IMR-90 (cell line): ENCODE data around the gene KCNMA1. TPM values are rescaled to one million over a fixed set of nuclear protein-coding genes. Genes with fewer than 3 reads are reported as not detected.

Source experiments
- ATAC-seq: fragments of 200-7000 bp; cut with Tn5 transposase; 2 replicates; pipeline ENCODE4 v1.9.1; 2020; ENCODE audit warnings: low read depth, mild to moderate bottlenecking, moderate library complexity
- BruUV-seq: library from RNA; stranded (reverse); fragments of 400-500 nt; replicated peaks from 2 replicates; lab custom pipeline; 2021; lab: Mats Ljungman, UMichigan
- CTCF ChIA-PET: fragments of 300-600 bp; formaldehyde crosslinking; extraction: SDS; loops from one replicate; lab custom pipeline; 2021; ENCODE audit warnings: antibody characterized with exemption; lab: Yijun Ruan, JAX
- POLR2A ChIA-PET: fragments of 300-600 bp; sonication (Branson Sonifier 250); formaldehyde crosslinking; loops from one replicate; lab custom pipeline; 2022; ENCODE audit warnings: antibody characterized with exemption; ENCODE audit not compliant: unreplicated experiment; lab: Charles Lee
- DNase-seq: peaks from one replicate; pipeline ENCODE4 v3.0.0; 2013
- H2AFZ ChIP-seq: replicated peaks from 2 replicates; pipeline ENCODE3; 2013; ENCODE audit warnings: low read length, mild to moderate bottlenecking; ENCODE audit not compliant: poor library complexity
- H2AK5ac ChIP-seq: 2 replicates; pipeline ENCODE4 v1.6.1; 2013; ENCODE audit warnings: low read depth, low read length, inconsistent platforms
- H2AK9ac ChIP-seq: replicated peaks from 2 replicates; pipeline ENCODE3; 2013; ENCODE audit warnings: mild to moderate bottlenecking, low read depth, low read length, moderate library complexity; ENCODE audit not compliant: poor library complexity
- H2BK120ac ChIP-seq: 2 replicates; pipeline ENCODE4 v1.6.1; 2013; ENCODE audit warnings: low read depth, low read length, inconsistent platforms
- H2BK15ac ChIP-seq: 3 replicates; pipeline ENCODE4 v1.6.1; 2013; ENCODE audit warnings: low read depth, low read length, inconsistent platforms
- H2BK20ac ChIP-seq: 2 replicates; pipeline ENCODE4 v1.6.1; 2013; ENCODE audit warnings: low read depth, mild to moderate bottlenecking, inconsistent platforms, low read length, moderate library complexity
- H2BK5ac ChIP-seq: 2 replicates; pipeline ENCODE4 v1.6.1; 2013; ENCODE audit warnings: mild to moderate bottlenecking, low read depth, low read length, inconsistent platforms; ENCODE audit not compliant: poor library complexity, severe bottlenecking
- H3K14ac ChIP-seq: replicated peaks from 2 replicates; pipeline ENCODE4 v1.6.1; 2013; ENCODE audit warnings: low read depth, low read length, inconsistent platforms
- H3K18ac ChIP-seq: 2 replicates; pipeline ENCODE4 v1.6.1; 2013; ENCODE audit warnings: low read depth, low read length, control low read depth
- H3K23ac ChIP-seq: 2 replicates; pipeline ENCODE4 v1.6.1; 2013; ENCODE audit warnings: low read depth, low read length, inconsistent platforms
- H3K27ac ChIP-seq: 2 replicates; pipeline ENCODE4 v1.5.1; 2013; ENCODE audit warnings: mild to moderate bottlenecking, control low read depth, low read length; ENCODE audit not compliant: insufficient read depth
- H3K27me3 ChIP-seq: 2 replicates; pipeline ENCODE4 v1.6.1; 2013; ENCODE audit warnings: low read length; ENCODE audit not compliant: control insufficient read depth, insufficient read depth
- H3K36me3 ChIP-seq: 2 replicates; pipeline ENCODE4 v1.6.1; 2013; ENCODE audit warnings: low read length, mixed read lengths; ENCODE audit not compliant: control insufficient read depth, insufficient read depth
- H3K4ac ChIP-seq: 2 replicates; pipeline ENCODE4 v1.6.1; 2013; ENCODE audit warnings: low read depth, low read length, inconsistent platforms
- H3K4me1 ChIP-seq: 2 replicates; pipeline ENCODE4 v1.6.1; 2013; ENCODE audit warnings: low read length, mixed read lengths; ENCODE audit not compliant: control insufficient read depth, insufficient read depth
- H3K4me2 ChIP-seq: 2 replicates; pipeline ENCODE4 v1.6.1; 2013; ENCODE audit warnings: low read depth, mild to moderate bottlenecking, control low read depth, low read length, moderate library complexity
- H3K4me3 ChIP-seq: 2 replicates; pipeline ENCODE4 v1.5.1; 2013; ENCODE audit warnings: low read depth, mild to moderate bottlenecking, control low read depth, low read length, moderate library complexity; ENCODE audit not compliant: insufficient read depth
- H3K56ac ChIP-seq: 2 replicates; pipeline ENCODE4 v1.6.1; 2013; ENCODE audit warnings: low read length, inconsistent platforms; ENCODE audit not compliant: insufficient read depth; ENCODE audit errors: extremely low read depth
- H3K79me1 ChIP-seq, 2 experiments: 2 replicates each; pipeline ENCODE4 v1.6.1; 2013; ENCODE audit warnings: low read length in 2 of 2, inconsistent platforms in 1 of 2, low read depth in 1 of 2
- H3K9ac ChIP-seq: 2 replicates; pipeline ENCODE4 v1.6.1; 2013; ENCODE audit warnings: low read depth, low read length, control low read depth
- H3K9me1 ChIP-seq: 2 replicates; pipeline ENCODE4 v1.6.1; 2013; ENCODE audit warnings: low read length, inconsistent platforms; ENCODE audit not compliant: insufficient read depth
- H3K9me3 ChIP-seq: 2 replicates; pipeline ENCODE4 v1.6.1; 2013; ENCODE audit warnings: low read length; ENCODE audit not compliant: control insufficient read depth, insufficient read depth
- H4K20me1 ChIP-seq: 2 replicates; pipeline ENCODE4 v1.6.1; 2013; ENCODE audit warnings: low read length, inconsistent platforms; ENCODE audit not compliant: insufficient read depth
- H4K5ac ChIP-seq: 2 replicates; pipeline ENCODE4 v1.6.1; 2013; ENCODE audit warnings: mild to moderate bottlenecking, low read depth, low read length, control low read depth
- H4K8ac ChIP-seq, 2 experiments: 2 replicates each; pipeline ENCODE4 v1.6.1; 2013; ENCODE audit warnings: low read depth in 2 of 2, low read length in 2 of 2, control low read depth in 1 of 2, inconsistent platforms in 1 of 2
- H4K91ac ChIP-seq: 2 replicates; pipeline ENCODE4 v1.6.1; 2013; ENCODE audit warnings: low read depth, low read length, inconsistent platforms; ENCODE audit not compliant: insufficient read depth
- CEBPB ChIP-seq: IDR thresholded peaks from 2 replicates; pipeline ENCODE4 v1.6.1; 2012; ENCODE audit warnings: low read depth, low read length, improper control_type of control experiment
- CHD1 ChIP-seq: IDR thresholded peaks from 2 replicates; pipeline ENCODE4 v1.6.1; 2012; ENCODE audit warnings: low read depth, low read length, improper control_type of control experiment
- ELK1 ChIP-seq: fragments of 150-350 bp; IDR thresholded peaks from 2 replicates; pipeline ENCODE4 v1.6.1; 2016; ENCODE audit warnings: low read depth, mild to moderate bottlenecking, low read length, moderate library complexity, borderline replicate concordance
- FOS ChIP-seq: fragments of 150-350 bp; IDR thresholded peaks from 2 replicates; pipeline ENCODE4 v1.6.1; 2016; ENCODE audit warnings: low read depth, low read length
- MAFK ChIP-seq: IDR thresholded peaks from 2 replicates; pipeline ENCODE4 v1.6.1; 2012; ENCODE audit warnings: low read depth, low read length, improper control_type of control experiment
- MAZ ChIP-seq: IDR thresholded peaks from 2 replicates; pipeline ENCODE4 v1.6.1; 2012; ENCODE audit warnings: low read depth, mild to moderate bottlenecking, low read length, improper control_type of control experiment, moderate library complexity, borderline replicate concordance
- MXI1 ChIP-seq: IDR thresholded peaks from 2 replicates; pipeline ENCODE4 v1.6.1; 2012; ENCODE audit warnings: low read depth, mild to moderate bottlenecking, low read length, moderate library complexity, borderline replicate concordance
- NFE2L2 ChIP-seq: fragments of 150-350 bp; IDR thresholded peaks from 2 replicates; pipeline ENCODE4 v1.6.1; 2016; ENCODE audit warnings: low read depth, mild to moderate bottlenecking, low read length
- POLR2A ChIP-seq: IDR thresholded peaks from 2 replicates; pipeline ENCODE4 v1.6.1; 2012; ENCODE audit warnings: mild to moderate bottlenecking, low read depth, low read length
- RAD21 ChIP-seq: IDR thresholded peaks from 2 replicates; pipeline ENCODE4 v1.6.1; 2012; ENCODE audit warnings: low read length, improper control_type of control experiment
- WGBS, 2 experiments: methylation state at CpG; one replicate each; pipeline versions ENCODE4 v1.1.5 to v1.1.7; 2013; ENCODE audit warnings: missing lambda C conversion rate in 2 of 2; ENCODE audit not compliant: insufficient read length in 1 of 2; ENCODE audit errors: extremely low coverage in 2 of 2; 5-methylcytosine and 5-hydroxymethylcytosine counted together
- dilution Hi-C: fragments of 300-500 bp; cut with HindIII; formaldehyde crosslinking; loops from one replicate; pipeline ENCODE4 v1.14.3; 2018; ENCODE audit warnings: low sequenced_read_pairs; ENCODE audit not compliant: unreplicated experiment
- in situ Hi-C: fragments of 300-500 bp; cut with MboI; formaldehyde crosslinking; loops from 3 replicates; pipeline ENCODE4 v1.14.3; 2019; ENCODE audit warnings: low sequenced_read_pairs, inconsistent platforms, mixed read lengths
- intact Hi-C: fragments of 100-400 bp; cut with micrococcal nuclease; formaldehyde crosslinking; loops from 2 replicates; pipeline ENCODE4 v1.10.0; 2022
- polyA plus RNA-seq, 3 experiments: library from polyadenylated mRNA; depleted of rRNA; stranded (reverse); fragments of >200 nt; gene quantifications; 2 replicates each; pipeline ENCODE4 v1.2.3, GENCODE V29; 2012; ENCODE audit warnings: low replicate concordance in 1 of 3
- total RNA-seq: library from RNA; depleted of rRNA; stranded (reverse); fragments of >200 nt; gene quantifications from 2 replicates; pipeline ENCODE4 v1.2.3, GENCODE V29; 2012
- TF ChIP-seq, protein P1 (sequence below): conservative IDR thresholded peaks from 2 replicates; pipeline ENCODE4 v1.5.1; 2012; ENCODE audit warnings: mild to moderate bottlenecking, low read depth, low read length, improper control_type of control experiment
- TF ChIP-seq, protein P2 (sequence below): fragments of 150-350 bp; IDR thresholded peaks from 2 replicates; pipeline ENCODE4 v1.6.1; 2017; ENCODE audit warnings: mild to moderate bottlenecking, antibody characterized with exemption, low read length, low read depth

KCNMA1 gene
- total and polyA plus RNA-seq, 2 of the 4 experiments (the other 2 are of a cell fraction): 25.6 to 29.6 TPM

DNA sequence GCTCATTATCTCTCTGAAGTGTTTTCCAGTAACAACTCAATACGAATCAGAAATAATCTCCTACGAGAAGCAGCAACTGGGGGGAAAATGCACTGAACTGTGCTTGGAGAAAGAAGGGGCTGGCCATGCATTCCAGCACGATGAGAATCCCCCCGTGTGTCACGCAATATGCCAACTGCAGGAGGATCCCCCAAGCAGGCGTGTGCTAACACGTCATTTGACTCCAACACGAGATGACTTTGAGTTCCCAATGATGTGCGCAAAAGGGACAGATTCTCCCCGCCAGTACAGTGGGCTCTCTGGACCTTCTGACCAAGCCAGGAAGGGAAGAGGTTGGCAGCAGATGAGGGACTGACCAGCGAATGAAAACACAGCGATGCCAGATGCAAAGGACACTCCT lies 105.5 kb downstream of the KCNMA1 start (continued):
- TF ChIP-seq MXI1: no peak

- dilution Hi-C loops: no loop called here
- TF ChIP-seq POLR2A: 0 out of 2 replicates have a peak, but pooled peaks have one; percentile 33
- TF ChIP-seq MXI1: peak; percentile 86
- TF ChIP-seq, protein P1, sequence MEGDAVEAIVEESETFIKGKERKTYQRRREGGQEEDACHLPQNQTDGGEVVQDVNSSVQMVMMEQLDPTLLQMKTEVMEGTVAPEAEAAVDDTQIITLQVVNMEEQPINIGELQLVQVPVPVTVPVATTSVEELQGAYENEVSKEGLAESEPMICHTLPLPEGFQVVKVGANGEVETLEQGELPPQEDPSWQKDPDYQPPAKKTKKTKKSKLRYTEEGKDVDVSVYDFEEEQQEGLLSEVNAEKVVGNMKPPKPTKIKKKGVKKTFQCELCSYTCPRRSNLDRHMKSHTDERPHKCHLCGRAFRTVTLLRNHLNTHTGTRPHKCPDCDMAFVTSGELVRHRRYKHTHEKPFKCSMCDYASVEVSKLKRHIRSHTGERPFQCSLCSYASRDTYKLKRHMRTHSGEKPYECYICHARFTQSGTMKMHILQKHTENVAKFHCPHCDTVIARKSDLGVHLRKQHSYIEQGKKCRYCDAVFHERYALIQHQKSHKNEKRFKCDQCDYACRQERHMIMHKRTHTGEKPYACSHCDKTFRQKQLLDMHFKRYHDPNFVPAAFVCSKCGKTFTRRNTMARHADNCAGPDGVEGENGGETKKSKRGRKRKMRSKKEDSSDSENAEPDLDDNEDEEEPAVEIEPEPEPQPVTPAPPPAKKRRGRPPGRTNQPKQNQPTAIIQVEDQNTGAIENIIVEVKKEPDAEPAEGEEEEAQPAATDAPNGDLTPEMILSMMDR: no peak
- TF ChIP-seq CEBPB: no peak
- no peak for TF ChIP-seq CHD1
- TF ChIP-seq MAFK: no peak; the same call in 1 of the 2 replicates
- peak; percentile 34; the same call in 1 of the 2 replicates for TF ChIP-seq MAZ
- TF ChIP-seq RAD21: peak; percentile 29
- peak; percentile 93 for TF ChIP-seq NFE2L2
- TF ChIP-seq FOS: peak; percentile 86
- no peak for TF ChIP-seq ELK1
- TF ChIP-seq, protein P2, sequence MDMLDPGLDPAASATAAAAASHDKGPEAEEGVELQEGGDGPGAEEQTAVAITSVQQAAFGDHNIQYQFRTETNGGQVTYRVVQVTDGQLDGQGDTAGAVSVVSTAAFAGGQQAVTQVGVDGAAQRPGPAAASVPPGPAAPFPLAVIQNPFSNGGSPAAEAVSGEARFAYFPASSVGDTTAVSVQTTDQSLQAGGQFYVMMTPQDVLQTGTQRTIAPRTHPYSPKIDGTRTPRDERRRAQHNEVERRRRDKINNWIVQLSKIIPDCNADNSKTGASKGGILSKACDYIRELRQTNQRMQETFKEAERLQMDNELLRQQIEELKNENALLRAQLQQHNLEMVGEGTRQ: peak; percentile 42; the same call in 1 of the 2 replicates
Observed at GRCh38 chr10:77531441-77532001, 106.1 kb downstream of the KCNMA1 start.

More at GRCh38 chr10:77531441-77532001, 106.1 kb downstream of the KCNMA1 start:
- 4% methylated on average over 8 of the region's 10 CpGs; no CpG with 5 or more reads in 1 of the 2 experiments for WGBS, 2 experiments
- Histone ChIP-seq H3K4me3 (no peak overlapping the region), H3K79me1 (peaks cover 0 to 35% of the 10 kb centered on the region in 2 experiments; a peak in 2 of 4 replicates), H4K20me1 (no peaks in the 10 kb centered on the region), H3K9me1 (peaks cover 39% of the 10 kb centered on the region), H3K4me1 (peaks cover 35% of the 10 kb centered on the region), H3K27me3 (no peaks in the 10 kb centered on the region), H2AFZ (peak overlapping the region; percentile 86), H2BK120ac (peak overlapping the region; percentile 95), H4K8ac (peak overlapping the region in 1 of 2 experiments; percentile 85; a peak in 2 of 4 replicates), H3K14ac (peak overlapping the region; percentile 87), H3K9ac (peak overlapping the region; percentile 11; the same call in 1 of the 2 replicates), H2BK20ac (peak overlapping the region; percentile 91), H3K36me3 (no peaks in the 10 kb centered on the region), H3K27ac (peak overlapping the region; percentile 65), H2BK15ac (peak overlapping the region; percentile 67; the same call in 2 of the 3 replicates), H3K4me2 (peak overlapping the region; percentile 74), H2AK5ac (peak overlapping the region; percentile 59), H3K18ac (peak overlapping the region; percentile 60), H3K9me3 (no peaks in the 10 kb centered on the region), H4K91ac (peak overlapping the region; percentile 90), H2BK5ac (peak overlapping the region; percentile 92), H3K4ac (peak overlapping the region; percentile 92), H2AK9ac (peak overlapping the region; percentile 98), H3K23ac (peak overlapping the region; percentile 93), H3K56ac (peak overlapping the region; percentile 82), H4K5ac (peak overlapping the region; percentile 63)
- POLR2A ChIA-PET: interaction anchor here (0.6 to 1.0 kb wide), 3 partner anchors 13 to 78 kb away, joined by 3 read pairs; no protein-coding TSS in a partner anchor
- BruUV-seq: no TSS peak
- CTCF ChIA-PET: interaction anchor here (1.4 kb wide), 1 partner anchor 24 kb away, joined by 5 read pairs; no protein-coding TSS in a partner anchor
- intact Hi-C loops (loop anchor here (10.0 kb wide), 2 partner anchors 53 to 183 kb away; no protein-coding TSS in a partner anchor), in situ Hi-C loops (no loop called here)
- DNase-seq: peak; percentile 92
- ATAC-seq: peak; percentile 80
